Activated CD8-positive, alpha-beta memory T cell treated with anti-CD3 and anti-CD28 coated beads for 48 hours (primary cell): ENCODE measurements around the gene DXO.
"Not testable (repeated sequence)": the region's sequence is repeated elsewhere in the genome, so short reads cannot be mapped to it uniquely, and the experiment has no call there.

Experiments used
- DNase-seq, 3 experiments: peaks; one replicate each; pipeline ENCODE4 v3.0.0-alpha.2; 2020; ENCODE audit warnings: low read depth in 2 of 3, low spot score in 2 of 3

Gene DXO

GRCh38 chr6:31980195-31980876 is 8.4 kb upstream of the DXO start:
- not testable (repeated sequence) for DNase-seq

DNA sequence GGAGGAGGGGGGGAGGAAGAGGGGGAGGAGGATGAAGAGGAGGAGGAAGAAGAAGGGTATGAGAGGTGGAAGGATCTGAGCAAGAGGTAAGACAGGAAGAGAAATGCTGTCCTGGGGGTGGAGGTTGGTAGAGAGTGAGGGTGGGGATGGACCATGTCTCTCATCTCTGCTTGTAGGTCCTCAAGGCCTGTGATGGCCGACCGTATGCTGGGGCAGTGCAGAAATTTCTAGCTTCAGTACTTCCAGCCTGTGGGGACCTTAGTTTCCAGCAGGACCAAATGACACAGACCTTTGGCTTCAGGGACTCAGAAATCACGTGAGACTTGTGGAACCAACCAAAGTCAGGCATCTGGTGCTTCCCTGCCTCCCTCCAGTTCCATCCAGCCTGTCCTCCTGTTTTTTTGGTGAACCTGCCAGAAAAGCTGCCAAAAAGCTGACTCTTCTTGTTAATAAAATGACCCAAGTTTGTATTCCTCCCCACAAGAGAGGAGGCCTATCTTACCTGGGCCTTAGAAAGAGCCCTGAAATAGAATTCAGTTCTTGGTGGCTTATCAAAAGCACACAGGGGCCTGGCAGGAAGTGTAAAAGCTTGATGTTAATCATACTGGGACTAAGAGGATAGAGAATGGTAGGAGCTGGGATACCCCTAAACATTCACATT is 7.4 kb upstream of the DXO start:
- DNase-seq, result no peak

- no peak for DNase-seq
Measured at GRCh38 chr6:31978831-31979230, 6.9 kb upstream of the DXO start.

DNA sequence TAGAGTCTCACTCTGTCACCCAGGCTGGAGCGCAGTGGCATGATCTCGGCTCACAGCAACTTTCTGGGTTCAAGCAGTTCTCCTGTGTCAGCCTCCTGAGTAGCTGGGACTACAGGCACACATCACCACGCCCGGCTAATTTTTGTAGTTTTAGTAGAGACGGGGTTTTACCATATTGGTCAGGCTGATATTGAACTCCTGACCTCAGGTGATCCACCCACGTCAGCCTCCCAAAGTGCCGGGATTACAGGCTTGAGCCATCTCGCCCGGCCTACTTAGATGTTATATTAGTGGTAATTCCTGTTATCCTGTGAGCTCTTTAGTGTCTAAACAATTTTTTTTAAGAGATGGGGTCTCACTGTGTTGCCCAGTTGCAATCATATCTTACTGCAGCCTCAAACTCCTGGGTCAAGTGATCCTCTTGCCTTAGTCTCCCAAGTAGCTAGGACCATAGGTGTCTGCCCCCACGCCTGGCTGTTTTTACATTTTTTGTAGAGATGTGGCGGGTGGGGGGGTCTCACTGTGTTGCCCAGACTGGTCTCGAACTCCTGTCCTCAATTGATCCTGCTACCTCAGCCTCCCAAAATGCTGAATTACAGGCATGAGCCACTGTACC is 6.0 kb upstream of the DXO start:
- no peak for DNase-seq

- DNase-seq, result not testable (repeated sequence)
Measured at GRCh38 chr6:31976065-31976464, 4.1 kb upstream of the DXO start.

- no peak for DNase-seq
Measured at GRCh38 chr6:31972709-31973350, 892 bp upstream of the DXO start.

DNA sequence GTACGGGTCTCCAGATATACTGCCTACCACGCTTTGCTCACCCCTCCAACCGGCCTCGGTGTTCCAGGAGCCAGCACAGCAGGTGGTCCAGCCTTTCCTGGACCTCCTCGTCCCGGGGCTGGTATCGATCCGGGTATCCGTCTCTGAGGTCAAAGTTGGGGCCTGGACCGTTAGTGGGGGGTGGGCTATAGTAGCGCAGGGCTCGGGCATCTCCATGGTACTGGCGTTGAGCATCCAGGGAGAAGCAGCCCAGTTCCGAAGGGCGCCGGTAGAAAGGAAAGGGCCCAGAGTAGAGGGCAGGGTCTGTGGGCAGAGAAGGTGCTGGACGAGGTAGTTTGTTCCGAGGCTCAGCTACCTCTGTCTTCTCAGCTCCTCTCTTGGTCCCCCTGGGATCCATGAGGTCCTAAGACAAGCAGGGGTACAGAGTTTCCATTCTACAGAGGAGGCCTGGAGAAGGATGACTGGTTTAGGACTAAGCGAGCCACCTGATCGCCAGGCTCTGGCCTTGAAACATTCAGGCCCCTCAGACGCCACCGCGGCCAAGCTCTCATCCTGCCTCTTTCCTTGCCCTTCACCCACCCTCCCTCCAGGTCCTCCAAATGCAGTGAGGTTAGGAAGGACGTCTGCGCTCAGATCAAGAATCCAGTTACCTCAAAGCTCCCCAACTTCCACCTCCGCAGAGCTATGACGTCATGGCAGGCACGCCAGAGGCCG is 502 bp downstream of the DXO start:
- DNase-seq, result peak in 1 of 3 experiments; percentile 33

GRCh38 chr6:31970604-31971271 is 1.2 kb downstream of the DXO start:
- DNase-seq, result no peak

- no peak for DNase-seq
Measured at GRCh38 chr6:31969712-31970603, 2.0 kb downstream of the DXO start.

DNA sequence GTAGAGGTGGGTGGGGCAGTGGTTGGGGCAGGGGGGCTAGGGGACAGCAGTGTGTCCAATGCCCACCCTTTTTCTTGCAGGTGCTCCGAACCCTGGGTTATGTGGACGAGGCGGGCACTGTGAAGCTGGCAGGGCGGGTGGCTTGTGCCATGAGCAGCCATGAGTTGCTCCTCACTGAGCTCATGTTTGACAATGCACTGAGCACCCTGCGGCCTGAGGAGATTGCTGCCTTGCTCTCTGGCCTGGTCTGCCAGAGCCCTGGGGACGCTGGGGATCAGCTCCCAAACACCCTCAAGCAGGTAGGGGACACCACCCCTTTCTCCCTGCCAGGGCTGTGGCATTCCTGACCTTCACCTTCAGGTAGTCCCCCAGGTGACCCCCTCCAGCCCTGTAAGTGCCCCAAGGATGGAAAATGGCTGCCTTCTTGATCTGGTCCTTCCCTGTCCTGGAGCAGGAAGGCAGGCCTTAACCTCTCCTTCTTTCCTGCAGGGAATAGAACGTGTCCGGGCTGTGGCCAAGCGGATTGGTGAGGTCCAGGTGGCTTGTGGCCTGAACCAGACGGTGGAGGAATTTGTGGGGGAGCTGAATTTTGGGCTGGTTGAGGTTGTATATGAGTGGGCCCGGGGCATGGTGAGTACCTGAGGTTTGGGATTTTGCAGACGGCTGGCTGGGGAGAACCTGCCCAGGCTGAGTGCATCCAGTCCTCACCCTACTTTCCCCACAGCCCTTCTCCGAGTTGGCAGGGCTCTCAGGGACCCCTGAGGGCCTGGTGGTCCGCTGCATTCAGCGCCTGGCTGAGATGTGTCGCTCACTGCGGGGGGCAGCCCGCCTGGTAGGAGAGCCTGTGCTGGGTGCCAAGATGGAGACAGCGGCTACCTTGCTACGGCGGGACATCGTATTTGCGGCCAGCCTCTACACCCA is 2.9 kb downstream of the DXO start:
- no peak for DNase-seq

DNA sequence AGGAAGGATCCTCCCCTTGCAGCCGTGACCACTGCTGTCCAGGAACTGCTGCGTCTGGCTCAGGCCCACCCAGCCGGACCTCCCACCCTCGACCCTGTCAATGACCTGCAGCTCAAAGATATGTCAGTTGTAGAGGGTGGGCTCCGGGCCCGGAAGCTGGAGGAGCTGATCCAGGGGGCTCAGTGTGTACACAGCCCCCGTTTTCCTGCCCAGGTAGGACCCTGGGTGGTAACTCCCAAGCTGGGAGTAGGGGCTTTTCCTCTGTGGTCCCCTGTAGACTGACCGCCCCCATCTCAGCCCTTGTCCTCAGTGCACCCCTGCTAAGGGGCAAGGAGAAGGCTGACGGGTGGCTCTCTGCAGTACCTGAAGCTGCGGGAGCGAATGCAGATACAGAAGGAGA is 3.6 kb downstream of the DXO start:
- no peak for DNase-seq

GRCh38 chr6:31967926-31968320 is 4.0 kb downstream of the DXO start:
- no peak for DNase-seq

GRCh38 chr6:31966997-31967925 is 4.7 kb downstream of the DXO start:
- no peak for DNase-seq

- no peak for DNase-seq
Measured at GRCh38 chr6:31966506-31966905, 5.4 kb downstream of the DXO start.

DNA sequence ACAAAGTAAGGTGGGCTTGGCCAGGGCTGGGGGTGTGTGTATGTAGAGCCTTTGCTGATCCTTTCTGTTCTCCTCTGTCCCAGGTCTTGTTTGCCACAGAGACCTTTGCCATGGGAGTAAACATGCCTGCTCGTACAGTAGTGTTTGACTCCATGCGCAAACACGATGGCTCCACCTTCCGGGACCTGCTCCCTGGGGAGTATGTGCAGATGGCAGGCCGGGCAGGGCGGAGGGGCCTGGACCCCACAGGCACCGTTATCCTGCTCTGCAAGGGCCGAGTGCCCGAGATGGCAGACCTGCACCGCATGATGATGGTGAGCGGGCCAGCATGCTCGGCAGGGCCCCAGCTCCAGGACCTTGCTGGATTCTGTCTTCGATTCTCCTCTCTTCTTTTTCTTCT is 6.2 kb downstream of the DXO start:
- no peak for DNase-seq

- no peak for DNase-seq
Measured at GRCh38 chr6:31963921-31964320, 8.0 kb downstream of the DXO start.

DNA sequence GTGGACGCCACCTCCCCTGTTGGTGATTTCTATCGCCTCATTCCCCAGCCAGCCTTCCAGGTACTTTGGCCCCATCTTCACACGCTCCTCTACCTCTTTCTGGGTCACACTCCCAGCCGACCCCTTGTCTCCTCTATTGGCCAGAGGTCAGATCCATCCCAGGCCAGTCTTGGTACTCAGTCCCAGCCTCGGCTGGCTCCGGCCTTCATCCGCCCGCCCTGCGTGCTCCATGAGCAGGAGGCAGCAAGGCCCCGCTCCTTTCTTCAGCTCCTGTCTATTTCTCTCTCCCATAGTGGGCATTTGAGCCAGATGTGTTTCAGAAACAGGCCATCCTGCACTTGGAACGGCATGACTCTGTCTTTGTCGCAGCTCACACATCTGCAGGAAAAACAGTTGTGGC is 10.3 kb downstream of the DXO start:
- DNase-seq, result no peak
